GM04504 (cell line): Measurements from ENCODE around the gene KNL1.
A peak's percentile ranks its signal among the peaks of the same experiment; 100 is the strongest.
"Not testable (repeated sequence)": the region's sequence is repeated elsewhere in the genome, so short reads cannot be mapped to it uniquely, and the experiment has no call there.

ENCODE experiments used
- DNase-seq: peaks from one replicate; pipeline ENCODE4 v3.0.0-alpha.2; 2012; ENCODE audit warnings: low read depth

Gene KNL1

DNA sequence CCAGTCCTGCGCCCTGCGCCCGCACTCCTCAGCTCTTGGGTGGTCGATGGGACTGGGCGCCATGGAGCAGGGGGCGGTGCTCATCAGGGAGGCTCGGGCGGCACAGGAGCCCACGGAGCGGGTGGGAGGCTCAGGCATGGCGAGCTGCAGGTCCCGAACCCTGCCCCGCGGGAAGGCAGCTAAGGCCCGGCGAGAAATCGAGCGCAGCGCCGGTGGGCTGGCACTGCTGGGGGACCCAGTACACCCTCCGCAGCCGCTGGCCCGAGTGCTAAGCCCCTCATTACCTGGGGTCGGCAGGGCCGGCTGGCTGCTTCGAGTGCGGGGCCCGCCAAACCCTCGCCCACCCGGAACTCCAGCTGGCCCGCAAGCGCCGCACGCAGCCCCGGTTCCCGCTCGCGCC is 82.9 kb downstream of the KNL1 start:
- DNase-seq, result not testable (repeated sequence)

DNA sequence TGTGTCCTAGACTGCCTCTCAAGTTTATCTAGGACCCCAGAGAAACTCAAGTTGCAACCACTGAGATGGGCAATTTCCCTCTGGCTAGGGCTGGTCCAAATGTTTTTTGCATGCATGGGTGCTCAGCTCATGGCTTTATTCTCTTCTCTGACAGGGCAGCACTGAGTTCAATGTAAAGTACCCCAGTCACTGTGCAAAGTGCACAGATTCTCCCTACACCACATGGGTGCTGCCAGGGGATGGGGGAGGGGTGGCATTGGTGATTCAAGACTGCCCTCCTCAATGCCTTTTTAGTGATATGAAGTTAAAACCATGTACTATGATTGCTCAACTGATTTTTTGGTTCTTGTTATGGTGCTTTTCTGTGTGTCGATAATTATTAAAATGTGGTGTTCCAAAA is 86.1 kb downstream of the KNL1 start:
- no peak for DNase-seq

DNA sequence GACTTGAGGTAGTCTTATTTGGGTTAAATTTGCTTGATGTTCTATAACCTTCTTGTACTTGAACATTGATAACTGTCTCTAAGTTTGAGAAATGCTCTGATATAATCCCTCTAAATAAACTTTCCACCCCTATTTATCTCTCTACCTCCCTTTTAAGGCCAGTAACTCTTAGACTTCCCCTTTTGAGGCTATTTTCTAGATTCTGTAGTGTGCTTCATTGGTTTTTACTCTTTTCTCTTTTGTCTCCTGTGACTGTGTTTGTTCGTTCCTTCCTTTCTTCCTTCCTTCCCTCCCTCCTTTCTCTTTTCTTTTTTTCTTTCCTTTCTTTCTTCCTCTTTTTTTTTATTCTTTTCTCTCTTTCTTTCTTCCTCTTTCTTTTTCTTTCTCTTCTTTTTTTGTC is 86.9 kb downstream of the KNL1 start:
- DNase-seq, result not testable (repeated sequence)

DNA sequence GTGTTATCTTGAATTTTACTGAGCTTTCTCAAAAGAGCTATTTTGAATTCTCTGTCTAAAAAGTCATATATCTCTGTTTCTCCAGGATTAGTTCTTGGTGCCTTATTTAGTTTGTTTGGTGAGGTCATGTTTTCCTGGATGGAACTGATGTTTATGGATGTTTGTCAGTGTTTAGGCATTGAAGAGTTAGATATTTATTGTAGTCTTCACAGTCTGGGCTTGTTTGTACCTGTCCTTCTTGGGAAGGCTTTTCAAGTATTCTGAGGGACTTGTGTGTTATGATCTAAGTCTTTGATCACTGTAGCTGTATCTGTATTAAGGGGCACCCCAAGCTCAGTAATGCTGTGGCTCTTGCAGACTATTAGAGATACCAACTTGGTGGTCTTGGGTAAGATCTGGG is 90.3 kb downstream of the KNL1 start:
- DNase-seq, result no peak

DNA sequence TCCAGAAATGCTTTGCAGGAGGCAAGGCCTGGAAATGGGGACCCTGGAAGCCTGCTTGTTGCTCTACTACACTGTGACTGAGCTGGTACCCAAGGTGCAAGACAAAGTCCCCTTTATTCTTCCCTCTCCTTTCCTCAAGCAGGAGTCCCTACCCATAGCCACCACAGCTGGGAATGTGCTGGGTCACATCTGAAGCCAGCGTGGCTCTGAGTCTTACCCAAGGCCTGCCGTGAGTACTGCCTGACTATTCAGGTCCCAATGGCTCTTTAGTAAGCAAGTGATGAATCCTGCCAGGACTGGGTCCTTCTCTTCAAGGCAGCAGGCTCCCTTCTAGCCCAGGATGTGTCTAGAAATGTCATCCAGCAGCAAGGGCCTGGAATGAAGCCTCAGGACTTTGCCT is 91.3 kb downstream of the KNL1 start:
- DNase-seq, result no peak

DNA sequence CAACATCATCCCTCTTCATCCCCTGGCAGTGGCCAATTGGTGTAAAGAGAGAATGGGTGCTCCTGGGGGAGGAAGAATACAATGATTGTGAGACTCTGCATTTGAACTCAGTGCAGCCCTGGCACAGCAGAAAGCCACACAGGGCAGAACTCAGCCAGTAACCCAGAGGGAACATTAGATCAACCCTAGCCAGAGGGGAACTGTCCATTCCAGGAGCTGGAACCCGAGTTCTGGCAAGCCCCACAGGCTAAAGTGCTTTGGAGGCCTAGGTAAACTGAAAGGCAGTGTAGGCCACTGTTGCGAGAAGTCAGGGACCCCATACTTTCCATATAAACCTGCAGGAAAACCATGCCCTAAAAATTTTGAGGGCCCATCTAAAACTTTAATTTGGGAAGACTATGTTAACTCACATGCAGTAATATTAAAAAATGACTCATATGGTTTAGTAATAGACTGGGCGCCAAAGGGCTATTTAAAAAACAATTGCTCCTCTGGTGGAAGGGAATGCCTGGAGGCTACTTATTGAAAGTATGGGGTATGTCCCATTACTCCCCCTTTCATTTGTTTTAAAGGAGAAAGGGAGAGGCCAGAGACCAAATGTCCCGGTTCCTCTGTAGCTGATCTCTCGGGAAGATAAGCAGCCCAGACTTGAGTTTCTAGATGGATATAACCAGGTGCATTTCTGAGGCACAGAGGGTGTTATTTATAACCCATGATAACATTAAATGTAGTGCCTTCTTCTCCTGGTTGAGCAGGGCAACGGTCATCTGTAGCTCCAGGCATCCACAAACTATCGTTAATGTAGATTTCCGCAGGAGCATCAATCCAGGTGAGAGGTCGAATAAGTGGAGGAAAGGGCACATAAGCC is 95.1 kb downstream of the KNL1 start:
- no peak for DNase-seq

DNA sequence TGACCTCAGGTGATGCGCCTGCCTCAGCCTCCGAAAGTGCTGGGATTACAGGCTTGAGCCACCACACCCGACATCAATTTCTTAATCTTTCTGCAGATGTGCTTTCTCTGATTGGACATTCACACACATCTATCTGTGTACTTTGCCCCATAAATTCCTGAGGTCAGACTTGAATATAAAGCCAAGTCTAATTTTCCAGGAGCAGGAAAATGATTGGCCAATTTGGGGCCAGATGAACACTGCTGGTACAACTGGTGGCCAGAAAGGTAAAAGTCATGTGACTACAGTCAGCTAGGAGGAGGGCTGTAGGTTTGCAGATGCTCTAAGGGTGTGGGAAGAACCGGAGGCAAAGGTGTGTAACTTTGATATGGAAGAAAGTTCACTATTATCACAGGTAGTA is 97.7 kb downstream of the KNL1 start:
- no peak for DNase-seq

DNA sequence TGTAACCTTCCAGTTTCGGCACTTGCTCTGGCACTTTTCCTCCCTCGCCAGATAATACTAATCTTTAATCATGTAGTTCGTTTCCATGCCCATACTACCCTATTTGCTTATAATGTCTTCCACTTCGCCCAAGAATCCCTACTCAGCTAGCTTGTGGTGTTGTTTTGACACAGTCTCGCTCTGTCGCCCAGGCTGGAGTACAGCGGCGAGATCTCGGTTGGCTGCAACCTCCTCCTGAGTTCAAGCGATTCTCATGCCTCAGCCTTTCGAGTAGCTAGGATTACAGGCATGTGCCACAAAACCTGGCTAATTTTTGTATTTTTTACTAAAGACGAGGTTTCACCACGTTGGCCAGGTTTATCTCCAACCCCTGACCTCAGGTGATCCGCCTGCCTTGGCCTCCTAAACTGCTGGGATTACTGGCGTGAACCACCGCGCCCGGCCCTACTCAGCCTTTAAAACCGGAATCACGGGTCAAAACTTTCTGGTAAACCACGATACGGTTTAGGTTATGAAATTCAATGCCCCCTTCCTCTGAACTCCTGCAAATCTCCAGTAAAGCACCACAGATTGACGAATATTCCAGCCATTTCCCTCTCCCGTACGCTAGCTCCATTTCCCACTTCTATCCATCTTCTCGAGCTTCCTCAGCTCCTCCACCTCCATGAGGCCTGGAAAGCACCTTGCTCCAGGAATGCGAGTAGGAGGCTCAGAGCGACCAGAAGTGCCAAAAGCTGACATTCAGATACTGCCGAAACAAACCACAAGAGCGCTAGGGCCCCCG is 100.0 kb downstream of the KNL1 start:
- no peak for DNase-seq

DNA sequence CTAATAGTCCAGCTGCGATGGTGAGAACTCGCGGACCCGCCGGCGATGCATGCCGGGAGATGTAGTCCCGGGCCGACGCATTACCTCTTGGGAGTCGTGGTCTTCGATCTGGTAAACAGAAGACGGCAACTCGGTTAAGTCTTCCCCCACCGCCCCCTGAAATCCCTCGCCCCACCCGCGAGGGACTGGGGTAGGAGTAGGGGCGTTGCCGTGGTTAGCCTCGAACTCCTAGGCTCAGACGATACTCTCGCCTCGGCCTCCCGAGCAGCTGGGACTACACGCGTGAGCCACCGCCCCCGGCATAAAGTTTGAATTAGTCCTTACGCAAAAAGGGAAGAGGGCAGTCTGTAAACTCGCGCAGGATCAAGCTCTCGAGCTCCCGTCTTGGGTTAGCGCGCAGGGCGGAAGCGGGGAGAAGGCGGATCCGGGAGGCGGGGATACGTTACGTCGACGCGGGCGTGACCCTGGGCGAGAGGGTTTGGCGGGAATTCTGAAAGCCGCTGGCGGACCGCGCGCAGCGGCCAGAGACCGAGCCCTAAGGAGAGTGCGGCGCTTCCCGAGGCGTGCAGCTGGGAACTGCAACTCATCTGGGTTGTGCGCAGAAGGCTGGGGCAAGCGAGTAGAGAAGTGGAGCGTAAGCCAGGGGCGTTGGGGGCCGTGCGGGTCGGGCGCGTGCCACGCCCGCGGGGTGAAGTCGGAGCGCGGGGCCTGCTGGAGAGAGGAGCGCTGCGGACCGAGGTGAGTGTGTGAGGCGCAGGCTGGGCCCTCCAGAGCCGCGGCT is 100.8 kb downstream of the KNL1 start, which contains the start of gene RAD51:
RAD51 (plus strand) TSS at position 487 of the 781 bp plus-strand sequence. CDS start 3,585 bp downstream, outside the sequence.
- DNase-seq, result peak; percentile 88

DNA sequence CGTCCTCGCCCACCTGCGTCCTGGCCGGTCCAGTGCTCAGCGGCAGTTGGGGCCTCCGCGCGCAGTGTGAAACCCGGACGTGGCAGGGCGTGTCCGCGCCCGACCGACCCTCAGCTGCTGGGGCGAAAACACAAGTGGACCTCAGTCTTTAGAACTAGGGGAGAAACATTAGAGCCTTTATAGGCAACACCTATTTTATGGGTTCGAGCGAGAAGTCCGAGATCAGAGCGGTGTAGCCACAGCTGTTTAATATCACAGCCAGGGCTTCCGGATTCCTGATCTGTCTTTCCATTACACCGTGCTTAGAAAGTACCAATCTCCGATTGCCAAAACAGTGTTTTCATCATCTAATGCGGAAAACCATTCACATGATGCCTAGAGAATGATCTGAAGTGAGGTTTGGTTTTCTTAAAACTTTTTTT is 101.4 kb downstream of the KNL1 start:
- DNase-seq, result no peak

DNA sequence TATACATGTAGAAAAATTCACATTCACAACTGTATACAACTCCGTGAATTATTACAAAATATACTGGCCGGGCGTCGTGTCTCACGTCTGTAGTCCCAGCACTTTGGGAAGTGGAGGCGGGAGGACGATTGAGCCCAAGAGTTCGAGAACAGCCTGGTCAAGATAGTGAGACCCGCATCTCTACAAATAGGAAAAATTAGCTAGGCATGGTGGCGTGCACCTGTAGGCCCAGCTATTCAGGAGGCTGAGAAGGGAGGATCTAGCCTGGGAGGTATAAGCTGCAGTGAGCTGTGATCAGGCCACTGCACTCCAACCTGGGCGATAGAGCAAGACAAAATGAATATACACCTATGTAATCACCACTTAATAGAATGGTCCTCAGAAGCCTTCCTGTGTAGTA is 102.2 kb downstream of the KNL1 start:
- DNase-seq, result no peak

DNA sequence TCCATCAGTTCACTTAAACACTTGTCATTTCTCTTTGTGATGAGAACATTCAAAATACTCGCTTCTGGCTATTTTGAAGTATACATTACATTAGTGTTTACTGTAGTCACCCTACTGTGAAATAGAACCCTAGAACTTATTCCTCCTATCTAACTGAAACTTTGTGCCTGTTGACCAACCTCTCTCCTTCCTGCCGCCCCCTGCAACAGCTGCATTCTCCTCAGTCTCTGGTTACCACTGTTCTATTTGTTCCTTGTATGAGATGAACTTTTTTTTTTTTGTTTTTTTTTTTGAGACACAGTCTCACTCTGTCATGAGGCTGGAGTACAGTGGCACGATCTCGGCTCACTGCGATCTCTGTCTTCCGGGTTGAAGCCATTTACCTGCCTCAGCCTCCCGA is 103.9 kb downstream of the KNL1 start:
- DNase-seq, result no peak

DNA sequence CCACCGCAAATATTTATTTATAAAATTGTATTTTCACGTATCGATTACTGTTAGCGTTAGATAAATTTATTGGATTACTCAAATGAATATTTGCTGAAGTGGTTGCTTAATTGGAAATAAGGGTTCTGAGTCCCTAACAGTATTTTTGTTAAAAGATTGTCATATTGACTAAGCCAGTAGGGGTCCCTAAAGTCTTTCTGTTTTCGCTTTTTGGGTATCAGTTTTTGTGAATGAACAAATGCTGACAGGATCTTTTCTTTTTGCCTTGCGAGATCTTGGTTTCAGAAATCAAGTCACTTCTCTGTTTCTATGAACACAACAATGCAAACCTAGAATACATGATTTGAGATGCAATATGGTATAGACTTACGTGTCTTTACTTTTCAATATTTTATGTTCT is 108.0 kb downstream of the KNL1 start:
- no peak for DNase-seq

DNA sequence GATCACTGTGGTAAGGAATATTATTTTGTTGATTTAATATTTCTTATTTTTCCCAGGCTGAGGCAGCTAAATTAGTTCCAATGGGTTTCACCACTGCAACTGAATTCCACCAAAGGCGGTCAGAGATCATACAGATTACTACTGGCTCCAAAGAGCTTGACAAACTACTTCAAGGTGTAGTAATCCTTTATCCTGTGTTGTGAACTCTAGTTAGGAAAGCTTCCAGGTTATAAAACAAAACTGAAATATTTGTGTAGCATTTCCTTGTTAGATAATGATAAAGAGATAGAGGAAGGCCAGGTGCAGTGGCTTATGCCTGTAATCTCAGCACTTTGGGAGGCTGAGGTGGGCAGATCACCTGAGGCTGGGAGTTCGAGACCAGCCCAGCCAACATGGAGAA is 112.1 kb downstream of the KNL1 start:
- no peak for DNase-seq
